Loucy (cell line): Measurements from ENCODE around the gene NXT1.
"Not testable (repeated sequence)": the region's sequence is repeated elsewhere in the genome, so short reads cannot be mapped to it uniquely, and the experiment has no call there.

Source experiments
- H2AFZ ChIP-seq: fragments of 200-600 bp; sonication (generic); 2 replicates; pipeline ENCODE4 v1.6.0; 2016; ENCODE audit warnings: antibody characterized with exemption, mild to moderate bottlenecking, low read length, moderate library complexity
- H3F3A ChIP-seq: fragments of 200-600 bp; 2 replicates; pipeline ENCODE4 v1.6.0; 2016; ENCODE audit warnings: antibody characterized with exemption, low read depth, mild to moderate bottlenecking
- H3K27me3 ChIP-seq: fragments of 200-600 bp; sonication (generic); 2 replicates; pipeline ENCODE4 v1.6.1; 2014; ENCODE audit warnings: low read length, mild to moderate bottlenecking; ENCODE audit not compliant: insufficient read depth, poor library complexity, severe bottlenecking
- H3K36me3 ChIP-seq: fragments of 200-600 bp; sonication (generic); 2 replicates; pipeline ENCODE4 v1.6.1; 2016; ENCODE audit warnings: low read length; ENCODE audit not compliant: insufficient read depth
- H3K4me1 ChIP-seq: fragments of 200-600 bp; sonication (generic); 2 replicates; pipeline ENCODE4 v1.5.1; 2014; ENCODE audit warnings: low read length, mild to moderate bottlenecking; ENCODE audit not compliant: insufficient read depth, poor library complexity, severe bottlenecking
- H3K4me2 ChIP-seq: fragments of 200-600 bp; sonication (generic); 2 replicates; pipeline ENCODE4 v1.6.0; 2014; ENCODE audit warnings: antibody characterized with exemption, low read length, low read depth, mild to moderate bottlenecking; ENCODE audit not compliant: poor library complexity, severe bottlenecking
- H3K4me3 ChIP-seq: fragments of 200-600 bp; sonication (generic); 2 replicates; pipeline ENCODE4 v1.5.1; 2014; ENCODE audit warnings: low read length, mild to moderate bottlenecking, mixed read lengths; ENCODE audit not compliant: poor library complexity, severe bottlenecking
- H3K79me2 ChIP-seq: fragments of 200-600 bp; sonication (generic); 2 replicates; pipeline ENCODE4 v1.6.1; 2014; ENCODE audit warnings: low read length; ENCODE audit not compliant: insufficient read depth
- H3K9ac ChIP-seq: fragments of 200-600 bp; sonication (generic); 2 replicates; pipeline ENCODE4 v1.6.0; 2014; ENCODE audit warnings: mild to moderate bottlenecking, low read depth, low read length, moderate library complexity; ENCODE audit not compliant: poor library complexity, severe bottlenecking
- H3K9me2 ChIP-seq: fragments of 200-600 bp; sonication (generic); replicated peaks from 2 replicates; pipeline ENCODE4 v1.6.1; 2016; ENCODE audit warnings: low read depth, low read length, mixed read lengths
- H3K9me3 ChIP-seq: fragments of 200-600 bp; sonication (generic); 2 replicates; pipeline ENCODE4 v1.6.1; 2014; ENCODE audit warnings: mild to moderate bottlenecking, antibody characterized with exemption, low read length, low read depth; ENCODE audit not compliant: insufficient read depth
- H4K20me1 ChIP-seq: fragments of 200-600 bp; sonication (generic); 2 replicates; pipeline ENCODE4 v1.6.0; 2014; ENCODE audit warnings: antibody characterized with exemption, low read length, mild to moderate bottlenecking; ENCODE audit not compliant: insufficient read depth, poor library complexity, severe bottlenecking
- CTCF ChIP-seq: fragments of 200-600 bp; sonication (generic); conservative IDR thresholded peaks from 2 replicates; pipeline ENCODE4 v1.5.1; 2014; ENCODE audit warnings: mild to moderate bottlenecking, antibody characterized with exemption, low read length
- EZH2phosphoT487 ChIP-seq: fragments of 200-600 bp; IDR thresholded peaks from 2 replicates; pipeline ENCODE4 v1.6.1; 2018; ENCODE audit warnings: antibody characterized with exemption, mild to moderate bottlenecking, moderate library complexity, borderline replicate concordance

The NXT1 gene

GRCh38 chr20:23347791-23348190 lies 2.8 kb upstream of the NXT1 start:
- Histone ChIP-seq H3K9me3 (no peaks in the 10 kb centered on the region), H2AFZ (no peak overlapping the region), H4K20me1 (peaks cover 20% of the 10 kb centered on the region), H3K4me3 (no peak overlapping the region), H3K9me2 (no peaks in the 10 kb centered on the region), H3K79me2 (peaks cover 26% of the 10 kb centered on the region), H3K36me3 (no peaks in the 10 kb centered on the region), H3K9ac (no peak overlapping the region), H3K4me2 (no peak overlapping the region), H3K4me1 (peaks cover 28% of the 10 kb centered on the region), H3F3A (no peaks in the 10 kb centered on the region), H3K27me3 (no peaks in the 10 kb centered on the region)
- no peak for TF ChIP-seq CTCF
- no peak for TF ChIP-seq EZH2phosphoT487

GRCh38 chr20:23348510-23348909 lies 2.1 kb upstream of the NXT1 start:
- Histone ChIP-seq H4K20me1 (peaks cover 26% of the 10 kb centered on the region), H3K4me1 (peaks cover 34% of the 10 kb centered on the region), H3K79me2 (peaks cover 34% of the 10 kb centered on the region)
- not testable (repeated sequence) for H3K27me3 ChIP-seq, H3K9me2 ChIP-seq, H3K4me2 ChIP-seq, H3K9ac ChIP-seq, H3K9me3 ChIP-seq, H3K36me3 ChIP-seq, H3K4me3 ChIP-seq, H2AFZ ChIP-seq, H3F3A ChIP-seq

GRCh38 chr20:23349338-23350195 lies 1.0 kb upstream of the NXT1 start:
- peak overlapping the region; percentile 79 for H3K4me2 ChIP-seq
- H3K4me1 ChIP-seq, result peaks cover 36% of the 10 kb centered on the region
- no peaks in the 10 kb centered on the region for H3K9me3 ChIP-seq
- H4K20me1 ChIP-seq, result peaks cover 33% of the 10 kb centered on the region
- H3K36me3 ChIP-seq, result peaks cover 7% of the 10 kb centered on the region; the same call in 1 of the 2 replicates
- H3K4me3 ChIP-seq, result peak overlapping the region; percentile 83
- peak overlapping the region; percentile 93 for H3K9ac ChIP-seq
- H3F3A ChIP-seq, result no peaks in the 10 kb centered on the region
- no peaks in the 10 kb centered on the region for H3K27me3 ChIP-seq
- TF ChIP-seq CTCF (peak; percentile 70), EZH2phosphoT487 (no peak)
- peaks cover 44% of the 10 kb centered on the region for H3K79me2 ChIP-seq
- no peaks in the 10 kb centered on the region for H3K9me2 ChIP-seq
- peak overlapping the region; percentile 85 for H2AFZ ChIP-seq
